HTR-8/SVneo (cell line): ENCODE measurements around the gene AGO1.
"Not testable (repeated sequence)": the region's sequence is repeated elsewhere in the genome, so short reads cannot be mapped to it uniquely, and the experiment has no call there.

Experiments used
- DNase-seq: peaks from one replicate; pipeline ENCODE4 v3.0.0; 2011; ENCODE audit warnings: low spot score, mixed read lengths; ENCODE audit not compliant: insufficient read length
- FAIRE-seq: peaks from 2 replicates; lab custom pipeline; 2011; peaks lifted over from hg19 to GRCh38; lab: Jason Lieb, UNC

The AGO1 gene

GRCh38 chr1:35962952-35963351, 79.9 kb downstream of the AGO1 start:
- FAIRE-seq: no peak

GRCh38 chr1:35964277-35964676, 81.3 kb downstream of the AGO1 start:
- DNase-seq, FAIRE-seq: not testable (repeated sequence)

More at GRCh38 chr1:35962952-35963351, 79.9 kb downstream of the AGO1 start:
- DNase-seq: no peak

- DNase-seq (no peak), FAIRE-seq (no peak)
These were observed 85.4 kb downstream of the AGO1 start for GRCh38 chr1:35968396-35968795.

- DNase-seq (no peak), FAIRE-seq (no peak)
These were observed 88.6 kb downstream of the AGO1 start for GRCh38 chr1:35971601-35972000.

GRCh38 chr1:35972631-35973030, 89.6 kb downstream of the AGO1 start:
- FAIRE-seq, DNase-seq: not testable (repeated sequence)

GRCh38 chr1:35980090-35980489, 97.1 kb downstream of the AGO1 start:
- FAIRE-seq: no peak
- no peak for DNase-seq
